HCT116 (cell line): ENCODE data around the gene HOXA11. TPM values are rescaled to one million over a fixed set of nuclear protein-coding genes. Genes with fewer than 3 reads are reported as not detected.

ENCODE experiments used
- ATAC-seq: fragments of 200-7000 bp; cut with Tn5 transposase; 2 replicates; pipeline ENCODE4 v1.9.1; 2020; ENCODE audit warnings: mild to moderate bottlenecking, moderate library complexity
- BruUV-seq: library from RNA; stranded (reverse); fragments of 400-500 nt; replicated peaks from 2 replicates; lab custom pipeline; 2021; lab: Mats Ljungman, UMichigan
- CTCF ChIA-PET: fragments of 300-600 bp; sonication (Branson Sonifier 250); formaldehyde crosslinking; loops from one replicate; lab custom pipeline; 2021; ENCODE audit warnings: antibody characterized with exemption; lab: Charles Lee
- POLR2A ChIA-PET: fragments of 300-600, 350-600 bp; sonication (Branson Sonifier 250); formaldehyde crosslinking; loops from one replicate; lab custom pipeline; 2021; ENCODE audit warnings: antibody characterized with exemption; lab: Charles Lee
- RAD21 ChIA-PET, 2 experiments: fragments of 300-600 bp; sonication (Branson Sonifier 250); formaldehyde crosslinking; loops; one replicate each; lab custom pipeline; 2023; ENCODE audit warnings: low total read pairs in 2 of 2; ENCODE audit not compliant: uncharacterized antibody in 2 of 2, unreplicated experiment in 2 of 2, low non-redundant PET in 1 of 2; lab: Charles Lee
- DNase-seq: peaks from one replicate; pipeline ENCODE4 v3.0.0-alpha.2; 2010; ENCODE audit warnings: low read depth, low spot score
- H2AFZ ChIP-seq: fragments of 200-600 bp; shearing (Covaris generic), sonication (generic); 2 replicates; pipeline ENCODE4 v1.6.1; 2017; ENCODE audit warnings: low read depth, mixed run types, mixed read lengths, antibody characterized with exemption, low read length; ENCODE audit not compliant: poor library complexity, severe bottlenecking
- H3K27ac ChIP-seq: 2 replicates; pipeline ENCODE4 v1.5.1; 2012; ENCODE audit warnings: low read depth, low read length
- H3K27me3 ChIP-seq: fragments of 200-600 bp; sonication (generic); 2 replicates; pipeline ENCODE4 v1.6.1; 2016; ENCODE audit warnings: mixed run types, low read length, mixed read lengths; ENCODE audit not compliant: insufficient read depth
- H3K36me3 ChIP-seq, 2 experiments: fragments of 200-500 bp in 1 of 2; fragments of 200-600 bp in 1 of 2; sonication (Bioruptor generic) in 1 of 2; sonication (generic) in 1 of 2; 2 replicates each; pipeline versions ENCODE4 v1.5.1 to v1.6.1; 2014 to 2016; ENCODE audit warnings: low read length in 2 of 2, inconsistent platforms in 1 of 2, mixed read lengths in 1 of 2, mixed run types in 1 of 2; ENCODE audit not compliant: insufficient read depth in 2 of 2, control insufficient read depth in 1 of 2
- H3K4me1 ChIP-seq, 2 experiments: fragments of 200-600 bp in 1 of 2; sonication (generic) in 1 of 2; 2 replicates each; pipeline versions ENCODE4 v1.5.1 to v1.6.1; 2012 to 2017; ENCODE audit warnings: low read length in 2 of 2, inconsistent platforms in 1 of 2, mild to moderate bottlenecking in 1 of 2, mixed read lengths in 1 of 2, mixed run types in 1 of 2, moderate library complexity in 1 of 2; ENCODE audit not compliant: insufficient read depth in 2 of 2, control insufficient read depth in 1 of 2
- H3K4me2 ChIP-seq: fragments of 200-600 bp; sonication (generic); 2 replicates; pipeline ENCODE4 v1.6.1; 2017; ENCODE audit warnings: mixed run types, low read length, mixed read lengths
- H3K4me3 ChIP-seq, 2 experiments: fragments of 200-600 bp in 1 of 2; sonication (generic) in 1 of 2; replicated peaks in 1 of 2; 2 replicates each; pipeline ENCODE4 v1.5.1; 2011 to 2016; ENCODE audit warnings: low read length in 2 of 2, control low read depth in 1 of 2, low read depth in 1 of 2, mild to moderate bottlenecking in 1 of 2, mixed read lengths in 1 of 2, mixed run types in 1 of 2
- H3K79me2 ChIP-seq: fragments of 200-600 bp; sonication (generic); 2 replicates; pipeline ENCODE4 v1.6.1; 2017; ENCODE audit warnings: mild to moderate bottlenecking, mixed run types, low read length, moderate library complexity, mixed read lengths; ENCODE audit not compliant: insufficient read depth
- H3K9ac ChIP-seq: fragments of 200-600 bp; sonication (generic); 2 replicates; pipeline ENCODE4 v1.6.1; 2016; ENCODE audit warnings: low read length, mixed read lengths
- H3K9me2 ChIP-seq: fragments of 200-600 bp; sonication (generic), shearing (Covaris generic); 2 replicates; pipeline ENCODE4 v1.6.1; 2017; ENCODE audit warnings: mixed run types, mild to moderate bottlenecking, moderate library complexity; ENCODE audit not compliant: insufficient read depth
- H3K9me3 ChIP-seq, 2 experiments: fragments of 200-500 bp in 1 of 2; fragments of 200-600 bp in 1 of 2; sonication (Bioruptor generic) in 1 of 2; sonication (generic) in 1 of 2; 2 replicates each; pipeline ENCODE4 v1.6.1; 2014 to 2017; ENCODE audit warnings: low read length in 2 of 2, mixed read lengths in 2 of 2, inconsistent platforms in 1 of 2, low read depth in 1 of 2, mild to moderate bottlenecking in 1 of 2, mixed run types in 1 of 2, moderate library complexity in 1 of 2; ENCODE audit not compliant: control insufficient read depth in 1 of 2, insufficient read depth in 1 of 2
- H4K20me1 ChIP-seq: fragments of 200-600 bp; sonication (generic), shearing (Covaris generic); 2 replicates; pipeline ENCODE4 v1.6.1; 2017; ENCODE audit warnings: mixed run types, mild to moderate bottlenecking, moderate library complexity; ENCODE audit not compliant: insufficient read depth
- ATF3 ChIP-seq: IDR thresholded peaks from 2 replicates; pipeline ENCODE4 v1.6.1; 2012
- EZH2 ChIP-seq: fragments of 200-600 bp; sonication (generic); IDR thresholded peaks from 2 replicates; pipeline ENCODE4 v1.6.1; 2017; ENCODE audit warnings: antibody characterized with exemption, mixed run types
- POLR2AphosphoS5 ChIP-seq: IDR thresholded peaks from 2 replicates; pipeline ENCODE4 v1.6.1; 2011; ENCODE audit warnings: mild to moderate bottlenecking, low read depth, low read length, moderate library complexity
- TCF7L2 ChIP-seq: IDR thresholded peaks from 2 replicates; pipeline ENCODE4 v1.7.0; 2011; ENCODE audit warnings: borderline replicate concordance, inconsistent platforms; ENCODE audit not compliant: insufficient read depth, insufficient read length; ENCODE audit errors: extremely low read depth
- YY1 ChIP-seq: IDR thresholded peaks from 2 replicates; pipeline ENCODE4 v1.6.1; 2011; ENCODE audit warnings: low read length, low read depth, moderate library complexity, mild to moderate bottlenecking; ENCODE audit not compliant: insufficient replicate concordance; ENCODE audit errors: extremely low read depth
- intact Hi-C: fragments of 100-400 bp; cut with micrococcal nuclease; formaldehyde crosslinking; loops from 2 replicates; pipeline ENCODE4 v1.10.0; 2022
- total RNA-seq: library from RNA; stranded (reverse); gene quantifications from one replicate; pipeline ENCODE4 v1.2.1, GENCODE V29; 2021; ENCODE audit not compliant: unreplicated experiment

HOXA11 gene
- total RNA-seq, 1 experiment from 2014 or later: 6.8 TPM

- no peaks in the 10 kb centered on the region for H3K27me3 ChIP-seq
- POLR2A ChIA-PET: interaction anchor here (2.0 to 2.2 kb wide), 2 partner anchors 10 to 19 kb away, joined by 6 to 7 read pairs; no protein-coding TSS in a partner anchor
- DNase-seq (no peak), ATAC-seq (peak; percentile 5)
- H4K20me1 ChIP-seq: no peaks in the 10 kb centered on the region
- H2AFZ ChIP-seq: no peak overlapping the region
- CTCF ChIA-PET: interaction anchor here (0.8 to 6.6 kb wide), 2 partner anchors 10 to 892 kb away, joined by 3 to 32 read pairs; no protein-coding TSS in a partner anchor
- H3K9me2 ChIP-seq: no peaks in the 10 kb centered on the region
- no TSS peak for BruUV-seq
- peaks cover 31 to 76% of the 10 kb centered on the region in 2 experiments for H3K4me1 ChIP-seq
- H3K27ac ChIP-seq: peak overlapping the region; percentile 91
- H3K4me2 ChIP-seq: peak overlapping the region; percentile 97
- H3K36me3 ChIP-seq: no peaks in the 10 kb centered on the region
- TF ChIP-seq POLR2AphosphoS5 (peak; percentile 28; the same call in 1 of the 2 replicates), TCF7L2 (peak; percentile 52), EZH2 (no peak), ATF3 (no peak), YY1 (peak; percentile 4)
- RAD21 ChIA-PET: interaction anchor here in 1 of 2 experiments (0.6 kb wide), 1 partner anchor 9 kb away, joined by 3 read pairs; no protein-coding TSS in a partner anchor
- H3K9ac ChIP-seq: peak overlapping the region; percentile 89
- intact Hi-C loops: loop anchor here (10.0 kb wide), 1 partner anchor 1305 kb away; no protein-coding TSS in a partner anchor
- no peaks in the 10 kb centered on the region for H3K9me3 ChIP-seq
- peak overlapping the region; percentile 77 to 84 for H3K4me3 ChIP-seq
- H3K79me2 ChIP-seq: peaks cover 98% of the 10 kb centered on the region
Observed at GRCh38 chr7:27169658-27170425, 15.2 kb downstream of the HOXA11 start.
